K562 (cell line): Measurements from ENCODE around the gene EGFL7. TPM values are rescaled to one million over a fixed set of nuclear protein-coding genes. Genes with fewer than 3 reads are reported as not detected.
A peak's percentile ranks its signal among the peaks of the same experiment; 100 is the strongest.

ENCODE experiments used
- ZBED1 ChIP-seq: IDR thresholded peaks from 2 replicates; pipeline ENCODE4 v1.6.1; 2014
- ZNF668 ChIP-seq: fragments of 250-450 bp; sonication (Bioruptor Pico); IDR thresholded peaks from 2 replicates; pipeline ENCODE4 v1.8.0; 2022; ENCODE audit warnings: mild to moderate bottlenecking, inconsistent platforms
- polyA plus RNA-seq, 8 experiments: library from polyadenylated mRNA; depleted of rRNA in 4 of 8; stranded (reverse) in 5 of 8; unstranded in 3 of 8; fragments of >200 nt; fragmentation: Nextera tagmentation in 2 of 8; fragmentation: Illumina TruSeq in 1 of 8; extraction: Ambion mirVana in 2 of 8; extraction: Trizol in 1 of 8; gene quantifications; 2 replicates each; pipeline versions ENCODE4 v1.2.1 to v1.2.3, GENCODE V29; 2011 to 2014; ENCODE audit warnings: inconsistent platforms in 1 of 8, missing spikeins in 1 of 8
- total RNA-seq, 7 experiments: library from RNA; depleted of rRNA in 6 of 7; stranded (reverse); fragments of >200 nt in 6 of 7; fragmentation: Illumina TruSeq in 2 of 7; extraction: Trizol in 2 of 7; gene quantifications; 2 replicates each; pipeline versions ENCODE4 v1.2.1 to v1.2.3, GENCODE V29; 2011 to 2021; ENCODE audit warnings: low replicate concordance in 1 of 7
- TF ChIP-seq, protein P1 (sequence below): sonication (generic); formaldehyde crosslinking; IDR thresholded peaks from 2 replicates; pipeline ENCODE4 v1.8.1; 2023; ENCODE audit warnings: missing genetic modification reagents, mild to moderate bottlenecking, borderline replicate concordance

EGFL7 gene
- total and polyA plus RNA-seq, 9 of the 15 experiments (the other 6 are each of a cell fraction or from before 2014, with no cell fraction given), result 1.5 to 286 (median 55.5) TPM

GRCh38 chr9:136664000-136664915 is 1.5 kb downstream of the EGFL7 start (continued):
- TF ChIP-seq, protein P1, sequence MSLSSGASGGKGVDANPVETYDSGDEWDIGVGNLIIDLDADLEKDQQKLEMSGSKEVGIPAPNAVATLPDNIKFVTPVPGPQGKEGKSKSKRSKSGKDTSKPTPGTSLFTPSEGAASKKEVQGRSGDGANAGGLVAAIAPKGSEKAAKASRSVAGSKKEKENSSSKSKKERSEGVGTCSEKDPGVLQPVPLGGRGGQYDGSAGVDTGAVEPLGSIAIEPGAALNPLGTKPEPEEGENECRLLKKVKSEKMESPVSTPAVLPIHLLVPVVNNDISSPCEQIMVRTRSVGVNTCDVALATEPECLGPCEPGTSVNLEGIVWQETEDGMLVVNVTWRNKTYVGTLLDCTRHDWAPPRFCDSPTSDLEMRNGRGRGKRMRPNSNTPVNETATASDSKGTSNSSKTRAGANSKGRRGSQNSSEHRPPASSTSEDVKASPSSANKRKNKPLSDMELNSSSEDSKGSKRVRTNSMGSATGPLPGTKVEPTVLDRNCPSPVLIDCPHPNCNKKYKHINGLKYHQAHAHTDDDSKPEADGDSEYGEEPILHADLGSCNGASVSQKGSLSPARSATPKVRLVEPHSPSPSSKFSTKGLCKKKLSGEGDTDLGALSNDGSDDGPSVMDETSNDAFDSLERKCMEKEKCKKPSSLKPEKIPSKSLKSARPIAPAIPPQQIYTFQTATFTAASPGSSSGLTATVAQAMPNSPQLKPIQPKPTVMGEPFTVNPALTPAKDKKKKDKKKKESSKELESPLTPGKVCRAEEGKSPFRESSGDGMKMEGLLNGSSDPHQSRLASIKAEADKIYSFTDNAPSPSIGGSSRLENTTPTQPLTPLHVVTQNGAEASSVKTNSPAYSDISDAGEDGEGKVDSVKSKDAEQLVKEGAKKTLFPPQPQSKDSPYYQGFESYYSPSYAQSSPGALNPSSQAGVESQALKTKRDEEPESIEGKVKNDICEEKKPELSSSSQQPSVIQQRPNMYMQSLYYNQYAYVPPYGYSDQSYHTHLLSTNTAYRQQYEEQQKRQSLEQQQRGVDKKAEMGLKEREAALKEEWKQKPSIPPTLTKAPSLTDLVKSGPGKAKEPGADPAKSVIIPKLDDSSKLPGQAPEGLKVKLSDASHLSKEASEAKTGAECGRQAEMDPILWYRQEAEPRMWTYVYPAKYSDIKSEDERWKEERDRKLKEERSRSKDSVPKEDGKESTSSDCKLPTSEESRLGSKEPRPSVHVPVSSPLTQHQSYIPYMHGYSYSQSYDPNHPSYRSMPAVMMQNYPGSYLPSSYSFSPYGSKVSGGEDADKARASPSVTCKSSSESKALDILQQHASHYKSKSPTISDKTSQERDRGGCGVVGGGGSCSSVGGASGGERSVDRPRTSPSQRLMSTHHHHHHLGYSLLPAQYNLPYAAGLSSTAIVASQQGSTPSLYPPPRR (CRISPR knock-in tag), result no peak
- TF ChIP-seq ZNF668 (CRISPR knock-in tag) (no peak), ZBED1 (0 out of 2 replicates have a peak, but pooled peaks have one; percentile 10)
- TF ChIP-seq, all 486 proteins: peak for 37
